Thyroid gland (tissue), 4 donors: ENCODE results near the gene EPHB3.

Source experiments
- POLR2A ChIP-seq, 2 donors: fragments of 450-650 bp; IDR thresholded peaks; one replicate each; pipeline ENCODE4 v1.6.1; 2017; ENCODE audit warnings: antibody characterized with exemption in 2 of 2, mild to moderate bottlenecking in 2 of 2, moderate library complexity in 1 of 2
- TF ChIP-seq, protein P1 (sequence below), 6 experiments: fragments of 200-600 bp in 3 of 6; fragments of 450-650 bp in 3 of 6; sonication (generic) in 3 of 6; IDR thresholded peaks; one replicate each; pipeline ENCODE4 v1.5.1; 2016 to 2019; ENCODE audit warnings: antibody characterized with exemption in 6 of 6, mild to moderate bottlenecking in 2 of 6, inconsistent platforms in 1 of 6, moderate library complexity in 1 of 6

DNA sequence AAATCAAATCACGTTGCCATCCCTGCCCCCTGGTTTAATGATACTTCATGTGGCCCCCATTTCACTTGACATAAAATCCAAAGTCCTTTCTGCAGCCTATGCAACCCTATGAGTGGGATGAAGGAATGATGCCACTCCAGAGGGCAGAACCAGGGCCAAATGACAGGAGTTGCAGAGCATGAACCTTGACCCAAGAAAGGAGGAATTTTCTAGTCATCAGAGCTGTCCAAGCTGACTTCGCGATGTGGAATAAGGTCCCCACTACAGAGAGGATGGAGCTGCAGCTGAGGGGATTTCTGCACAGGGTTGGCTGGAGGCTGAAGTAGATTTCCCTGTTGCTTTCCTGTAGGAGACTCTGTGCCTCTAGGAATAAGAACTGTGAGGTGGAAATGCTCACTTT, 15.8 kb upstream of the EPHB3 start:
- TF ChIP-seq, protein P1, sequence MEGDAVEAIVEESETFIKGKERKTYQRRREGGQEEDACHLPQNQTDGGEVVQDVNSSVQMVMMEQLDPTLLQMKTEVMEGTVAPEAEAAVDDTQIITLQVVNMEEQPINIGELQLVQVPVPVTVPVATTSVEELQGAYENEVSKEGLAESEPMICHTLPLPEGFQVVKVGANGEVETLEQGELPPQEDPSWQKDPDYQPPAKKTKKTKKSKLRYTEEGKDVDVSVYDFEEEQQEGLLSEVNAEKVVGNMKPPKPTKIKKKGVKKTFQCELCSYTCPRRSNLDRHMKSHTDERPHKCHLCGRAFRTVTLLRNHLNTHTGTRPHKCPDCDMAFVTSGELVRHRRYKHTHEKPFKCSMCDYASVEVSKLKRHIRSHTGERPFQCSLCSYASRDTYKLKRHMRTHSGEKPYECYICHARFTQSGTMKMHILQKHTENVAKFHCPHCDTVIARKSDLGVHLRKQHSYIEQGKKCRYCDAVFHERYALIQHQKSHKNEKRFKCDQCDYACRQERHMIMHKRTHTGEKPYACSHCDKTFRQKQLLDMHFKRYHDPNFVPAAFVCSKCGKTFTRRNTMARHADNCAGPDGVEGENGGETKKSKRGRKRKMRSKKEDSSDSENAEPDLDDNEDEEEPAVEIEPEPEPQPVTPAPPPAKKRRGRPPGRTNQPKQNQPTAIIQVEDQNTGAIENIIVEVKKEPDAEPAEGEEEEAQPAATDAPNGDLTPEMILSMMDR (IDR thresholded peaks at IDR 0.05) = no peak
- no peak for TF ChIP-seq POLR2A (IDR thresholded peaks at IDR 0.05)
